Gastroesophageal sphincter (tissue), 4 donors: ENCODE data around the gene KIFC1. TPM values are rescaled to one million over a fixed set of nuclear protein-coding genes. Genes with fewer than 3 reads are reported as not detected.
"Not testable (repeated sequence)": the region's sequence is repeated elsewhere in the genome, so short reads cannot be mapped to it uniquely, and the experiment has no call there.

Source experiments
- ATAC-seq: fragments of 150-250 bp; one replicate; pipeline ENCODE4 v1.9.1; 2016; ENCODE audit warnings: mild to moderate bottlenecking, moderate library complexity
- H3K27ac ChIP-seq, 4 donors: fragments of 200-600 bp; sonication (generic) in 3 of 4; 1 replicate in 3 of 4; 2 replicates in 1 of 4; pipeline ENCODE4 v1.5.1; 2016 to 2019
- H3K27me3 ChIP-seq: fragments of 200-600 bp; sonication (generic); one replicate; pipeline ENCODE4 v1.5.1; 2019
- H3K36me3 ChIP-seq, 2 donors: fragments of 200-600 bp; sonication (generic); one replicate each; pipeline ENCODE4 v1.5.1; 2019; ENCODE audit warnings: control low read depth in 1 of 2
- H3K4me1 ChIP-seq, 3 donors: fragments of 200-600 bp; sonication (generic); 1 replicate in 2 of 3; 2 replicates in 1 of 3; pipeline ENCODE4 v1.5.1; 2016 to 2019; ENCODE audit warnings: control low read depth in 2 of 3
- H3K4me3 ChIP-seq, 2 donors: fragments of 200-600 bp; sonication (generic); one replicate each; pipeline ENCODE4 v1.5.1; 2019; ENCODE audit warnings: mild to moderate bottlenecking in 1 of 2, moderate library complexity in 1 of 2
- H3K9me3 ChIP-seq, 3 donors: fragments of 200-600 bp; sonication (generic); one replicate each; pipeline ENCODE4 v1.5.1; 2017 to 2019; ENCODE audit warnings: control low read depth in 2 of 3
- CTCF ChIP-seq, 4 experiments: fragments of 200-600 bp in 2 of 4; fragments of 450-650 bp in 2 of 4; sonication (generic) in 1 of 4; IDR thresholded peaks; one replicate each; pipeline ENCODE4 v1.5.1; 2017 to 2019; ENCODE audit warnings: antibody characterized with exemption in 4 of 4, mild to moderate bottlenecking in 2 of 4, moderate library complexity in 2 of 4
- EP300 ChIP-seq: sonication (generic); formaldehyde crosslinking; IDR thresholded peaks from one replicate; pipeline ENCODE4 v1.6.1; 2017; ENCODE audit warnings: antibody characterized with exemption, mild to moderate bottlenecking
- POLR2A ChIP-seq, 2 donors: fragments of 450-650 bp; IDR thresholded peaks; one replicate each; pipeline ENCODE4 v1.6.1; 2017; ENCODE audit warnings: antibody characterized with exemption in 2 of 2, mild to moderate bottlenecking in 2 of 2, moderate library complexity in 1 of 2
- POLR2AphosphoS5 ChIP-seq: sonication (generic); formaldehyde crosslinking; IDR thresholded peaks from one replicate; pipeline ENCODE4 v1.6.1; 2017; ENCODE audit warnings: antibody characterized with exemption
- WGBS, 2 donors: methylation state at CpG; one replicate each; pipeline ENCODE4 v1.1.5; 2018; ENCODE audit warnings: low coverage in 1 of 2; 5-methylcytosine and 5-hydroxymethylcytosine counted together
- total RNA-seq, 4 donors: library from RNA; depleted of rRNA; stranded (reverse); fragments of >200 nt; gene quantifications; one replicate each; pipeline ENCODE4 v1.1.0, GENCODE V29; 2016

Gene KIFC1
- total RNA-seq, 4 donors from 2014 or later: 0.67 to 0.79 TPM; not detected in 2

GRCh38 chr6:33397541-33397940, 5.9 kb downstream of the KIFC1 start:
- Histone ChIP-seq H3K9me3 (no peaks in the 10 kb centered on the region), H3K36me3 (no peaks in the 10 kb centered on the region), H3K27ac (no peak overlapping the region), H3K4me1 (no peaks in the 10 kb centered on the region), H3K27me3 (no peaks in the 10 kb centered on the region), H3K4me3 (no peak overlapping the region)
- no peak for TF ChIP-seq POLR2AphosphoS5
- no peak for TF ChIP-seq EP300
- no peak for TF ChIP-seq POLR2A (IDR thresholded peaks at IDR 0.05)
- WGBS, 2 donors: 67 to 83% methylated on average over 1 of the region's 1 CpG
- no peak for ATAC-seq

GRCh38 chr6:33398601-33399000, 7.0 kb downstream of the KIFC1 start:
- H3K27ac ChIP-seq, H3K27me3 ChIP-seq, H3K4me1 ChIP-seq, ATAC-seq, H3K4me3 ChIP-seq, H3K9me3 ChIP-seq, H3K36me3 ChIP-seq: not testable (repeated sequence)
- 67 to 97% methylated on average over 1 to 3 of the region's 3 CpGs for WGBS, 2 donors

- not testable (repeated sequence) for H3K4me1 ChIP-seq, H3K27ac ChIP-seq, H3K27me3 ChIP-seq, H3K36me3 ChIP-seq, ATAC-seq, H3K4me3 ChIP-seq, H3K9me3 ChIP-seq
- 67 to 95% methylated on average over 1 to 6 of the region's 6 CpGs for WGBS, 2 donors
Measured at GRCh38 chr6:33399881-33400280, 8.3 kb downstream of the KIFC1 start.

- peaks cover 0 to 6% (median 0%) of the 10 kb centered on the region in 3 donors for H3K4me1 ChIP-seq
- WGBS, 2 donors: 80 to 98% methylated on average over 1 to 7 of the region's 17 CpGs
- H3K27ac ChIP-seq: no peak overlapping the region
- H3K9me3 ChIP-seq: no peaks in the 10 kb centered on the region
- no peaks in the 10 kb centered on the region for H3K36me3 ChIP-seq
- no peaks in the 10 kb centered on the region for H3K27me3 ChIP-seq
- TF ChIP-seq EP300: no peak
- TF ChIP-seq POLR2AphosphoS5: no peak
- TF ChIP-seq POLR2A (IDR thresholded peaks at IDR 0.05): no peak
- no peak for TF ChIP-seq CTCF (IDR thresholded peaks at IDR 0.05)
- no peak overlapping the region for H3K4me3 ChIP-seq
- no peak for ATAC-seq
Measured at GRCh38 chr6:33404884-33405283, 13.3 kb downstream of the KIFC1 start.

- no peak for ATAC-seq
- Histone ChIP-seq H3K9me3 (no peaks in the 10 kb centered on the region), H3K27ac (no peak overlapping the region), H3K27me3 (no peaks in the 10 kb centered on the region), H3K4me1 (peaks cover 0 to 7% (median 0%) of the 10 kb centered on the region in 3 donors), H3K36me3 (no peaks in the 10 kb centered on the region), H3K4me3 (no peak overlapping the region)
- TF ChIP-seq EP300: no peak
- TF ChIP-seq POLR2AphosphoS5: no peak
- no peak for TF ChIP-seq CTCF (IDR thresholded peaks at IDR 0.05)
- no peak for TF ChIP-seq POLR2A (IDR thresholded peaks at IDR 0.05)
- 93 to 94% methylated on average over 5 to 9 of the region's 15 CpGs for WGBS, 2 donors
Measured at GRCh38 chr6:33405386-33405940, 13.8 kb downstream of the KIFC1 start.

- WGBS, 2 donors: 87% methylated on average over 3 of the region's 17 CpGs; no CpG with 5 or more reads in 1 of the 2 donors
- no peak overlapping the region for H3K4me3 ChIP-seq
- H3K9me3 ChIP-seq: no peaks in the 10 kb centered on the region
- no peak for TF ChIP-seq POLR2A (IDR thresholded peaks at IDR 0.05)
- no peak for ATAC-seq
- no peaks in the 10 kb centered on the region for H3K27me3 ChIP-seq
- no peak overlapping the region for H3K27ac ChIP-seq
- H3K4me1 ChIP-seq: peaks cover 0 to 7% (median 0%) of the 10 kb centered on the region in 3 donors
- H3K36me3 ChIP-seq: no peaks in the 10 kb centered on the region
Measured at GRCh38 chr6:33406126-33406525, 14.5 kb downstream of the KIFC1 start.

- Histone ChIP-seq H3K9me3 (no peaks in the 10 kb centered on the region), H3K4me3 (no peak overlapping the region), H3K27ac (no peak overlapping the region), H3K4me1 (peaks cover 0 to 16% (median 4%) of the 10 kb centered on the region in 3 donors), H3K36me3 (peaks cover 0 to 1% of the 10 kb centered on the region in 2 donors), H3K27me3 (no peaks in the 10 kb centered on the region)
- no peak for ATAC-seq
- WGBS, 2 donors: 76 to 78% methylated on average over 4 to 5 of the region's 5 CpGs
- TF ChIP-seq CTCF (IDR thresholded peaks at IDR 0.05) (no peak), POLR2AphosphoS5 (no peak), POLR2A (IDR thresholded peaks at IDR 0.05) (no peak), EP300 (no peak)
Measured at GRCh38 chr6:33407132-33407718, 15.6 kb downstream of the KIFC1 start.
